Ammon's horn (tissue), 1 donor: ENCODE measurements around the gene PLXNA1.

Experiments used
- DNase-seq: peaks from one replicate; pipeline ENCODE4 v3.0.0-alpha.2; 2016; ENCODE audit warnings: low spot score

PLXNA1 gene

GRCh38 chr3:126982471-126983175, at the start of gene PLXNA1:
PLXNA1 (plus strand) TSS chr3:126983115; CDS start chr3:126988594, 5,479 bp downstream.
- DNase-seq = peak; percentile 48

GRCh38 chr3:126934031-126934531, 48.8 kb upstream of the PLXNA1 start:
- DNase-seq = no peak

DNA sequence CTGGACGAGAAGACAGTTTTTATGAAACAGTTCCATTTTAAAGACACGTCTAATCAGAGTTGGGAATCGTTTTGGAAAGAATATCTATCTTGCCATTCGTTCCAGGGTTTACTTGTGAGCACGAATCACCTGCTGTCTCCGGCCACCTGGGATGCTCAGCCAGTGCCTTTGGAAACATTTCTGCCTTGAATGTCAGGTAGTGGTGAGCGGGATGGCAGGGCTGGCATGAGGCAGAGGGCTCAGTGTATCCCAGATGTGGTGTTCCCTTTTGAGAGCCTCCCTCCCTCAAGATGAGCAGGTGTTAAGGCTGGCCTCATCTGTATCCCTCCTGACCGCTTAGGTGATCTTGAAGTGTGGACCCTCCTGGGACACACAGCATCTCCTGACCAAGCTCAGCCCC, 47.9 kb upstream of the PLXNA1 start:
- no peak for DNase-seq

GRCh38 chr3:126935756-126936509, 47.0 kb upstream of the PLXNA1 start:
- DNase-seq = no peak

DNA sequence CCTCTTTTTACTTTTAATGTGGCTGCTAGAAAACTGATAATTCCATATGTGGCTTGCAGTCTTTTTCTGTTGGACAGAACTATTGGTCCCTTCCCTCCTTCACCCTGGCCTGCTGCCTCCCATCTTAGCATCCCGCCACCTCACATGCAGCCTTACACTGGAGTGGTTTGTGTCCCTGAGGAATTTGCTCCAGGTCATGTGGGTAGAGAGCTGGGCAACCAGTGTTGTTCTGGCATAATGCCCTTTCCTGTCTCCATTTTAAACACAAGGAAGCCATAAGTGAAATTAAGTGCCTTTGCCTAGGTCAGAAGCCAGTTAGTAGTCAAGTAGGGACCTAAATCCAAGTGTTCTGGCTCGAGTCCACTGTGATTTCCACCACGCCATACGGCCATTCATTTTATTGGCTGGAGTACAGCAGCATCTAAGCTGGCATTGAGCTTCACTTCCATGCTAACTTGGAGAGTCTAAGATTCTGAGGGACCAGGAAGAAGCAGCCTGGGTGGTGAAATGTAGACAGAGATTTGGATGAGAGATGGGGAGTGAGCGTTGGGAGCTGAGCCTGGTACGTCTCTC, 46.0 kb upstream of the PLXNA1 start:
- DNase-seq = no peak

DNA sequence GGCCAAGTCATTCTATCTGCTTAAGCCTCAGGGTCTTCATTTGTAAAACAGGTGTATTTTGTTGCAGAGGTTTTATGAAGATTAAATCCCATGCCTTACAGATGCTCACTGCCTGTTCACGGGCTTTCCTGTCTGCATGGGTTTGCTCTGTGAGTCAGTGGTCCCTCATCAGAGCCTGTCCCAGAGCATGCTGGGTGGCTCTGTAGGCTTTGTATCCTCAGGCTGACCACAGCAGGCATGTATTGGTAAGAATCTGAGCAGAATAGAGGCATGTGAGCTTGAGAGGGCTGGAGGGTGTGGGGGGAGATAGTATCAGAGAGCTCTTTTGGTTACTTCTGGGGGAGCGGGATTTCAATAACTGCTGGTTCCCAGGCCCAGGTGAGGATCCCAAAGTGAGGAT, 45.4 kb upstream of the PLXNA1 start:
- DNase-seq = no peak

DNA sequence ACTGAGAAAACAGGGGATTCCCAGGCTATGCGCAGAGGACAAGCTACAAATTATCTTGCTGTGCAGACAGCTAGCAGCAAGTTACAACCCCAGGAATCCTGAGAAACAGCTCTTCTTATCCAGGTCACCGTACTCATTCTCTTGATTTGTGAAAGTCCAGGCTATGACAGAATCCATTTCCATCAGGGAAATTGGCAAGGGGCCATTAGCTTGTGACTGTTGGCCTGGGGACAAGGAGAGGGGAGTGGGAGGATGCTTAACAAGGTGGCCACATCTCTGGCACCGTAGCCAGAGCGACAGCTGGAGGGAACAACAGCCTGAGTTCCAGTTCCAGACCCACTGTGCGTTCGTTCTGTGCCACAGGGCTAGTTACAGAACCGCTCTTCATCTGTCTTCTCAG, 44.9 kb upstream of the PLXNA1 start:
- DNase-seq = peak; percentile 34

- no peak for DNase-seq
These were observed 44.2 kb upstream of the PLXNA1 start for GRCh38 chr3:126938520-126939337.

GRCh38 chr3:126939338-126939718, 43.6 kb upstream of the PLXNA1 start:
- peak; percentile 72 for DNase-seq

DNA sequence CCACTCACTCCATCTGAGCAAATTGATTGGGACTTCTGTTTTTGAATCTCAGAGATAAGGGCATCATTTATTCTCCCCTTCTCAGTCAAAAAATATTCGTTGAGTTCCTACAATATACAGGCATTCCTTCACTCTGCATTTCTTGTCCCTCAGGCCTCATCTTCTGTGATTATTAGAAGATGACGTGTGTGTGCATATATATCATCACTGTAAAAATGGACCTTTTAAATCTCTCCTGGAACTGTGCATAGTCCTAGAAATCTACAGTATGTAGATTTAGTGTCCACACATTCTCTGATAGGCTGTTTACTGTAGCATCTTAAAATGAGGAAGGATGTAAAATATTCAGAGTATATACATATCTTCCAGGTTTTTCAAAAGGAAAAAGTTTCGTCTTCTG, 43.2 kb upstream of the PLXNA1 start:
- no peak for DNase-seq

- no peak for DNase-seq
These were observed 41.1 kb upstream of the PLXNA1 start for GRCh38 chr3:126941721-126942270.

DNA sequence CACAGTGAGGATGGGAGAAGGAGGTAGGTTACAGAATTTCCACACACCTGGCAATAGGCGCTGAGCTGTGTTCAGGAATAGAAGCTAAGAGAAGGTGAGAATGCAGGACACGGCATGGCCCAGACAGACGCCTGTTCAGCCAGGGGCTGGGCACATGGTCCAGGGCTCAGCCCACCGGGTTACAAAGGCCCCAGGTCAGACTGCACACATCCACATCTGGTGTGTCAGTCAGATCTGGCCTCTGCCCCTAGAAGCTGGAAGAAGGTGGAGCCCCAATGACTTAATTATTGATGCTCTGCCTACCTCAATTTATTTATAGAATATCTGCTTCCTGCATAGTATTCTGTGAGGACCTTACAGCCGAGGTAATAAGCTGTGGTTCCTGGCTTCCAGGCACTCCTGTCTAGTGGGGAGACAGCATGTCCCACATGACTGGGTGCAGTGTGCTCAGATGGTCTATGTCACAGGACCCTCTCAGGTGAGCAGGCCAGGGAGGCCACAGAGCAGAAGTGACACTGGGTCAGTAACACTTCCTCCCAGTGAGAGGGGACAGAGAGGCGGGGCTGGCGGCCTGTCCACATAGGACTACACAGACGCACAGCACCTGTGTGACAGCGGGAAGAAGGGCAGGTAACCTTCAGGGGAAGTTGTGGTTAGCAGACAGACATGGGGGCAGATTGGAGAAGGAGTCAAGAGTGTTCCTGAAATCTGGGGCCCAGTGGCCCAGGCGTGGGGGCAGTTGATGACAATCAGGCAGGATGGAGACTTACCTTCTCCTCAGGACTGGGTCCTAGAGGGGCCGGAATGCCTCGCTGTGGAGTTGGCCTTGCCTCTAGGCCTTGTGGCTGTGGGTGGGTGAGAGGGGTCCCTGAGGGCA, 38.6 kb upstream of the PLXNA1 start:
- no peak for DNase-seq

DNA sequence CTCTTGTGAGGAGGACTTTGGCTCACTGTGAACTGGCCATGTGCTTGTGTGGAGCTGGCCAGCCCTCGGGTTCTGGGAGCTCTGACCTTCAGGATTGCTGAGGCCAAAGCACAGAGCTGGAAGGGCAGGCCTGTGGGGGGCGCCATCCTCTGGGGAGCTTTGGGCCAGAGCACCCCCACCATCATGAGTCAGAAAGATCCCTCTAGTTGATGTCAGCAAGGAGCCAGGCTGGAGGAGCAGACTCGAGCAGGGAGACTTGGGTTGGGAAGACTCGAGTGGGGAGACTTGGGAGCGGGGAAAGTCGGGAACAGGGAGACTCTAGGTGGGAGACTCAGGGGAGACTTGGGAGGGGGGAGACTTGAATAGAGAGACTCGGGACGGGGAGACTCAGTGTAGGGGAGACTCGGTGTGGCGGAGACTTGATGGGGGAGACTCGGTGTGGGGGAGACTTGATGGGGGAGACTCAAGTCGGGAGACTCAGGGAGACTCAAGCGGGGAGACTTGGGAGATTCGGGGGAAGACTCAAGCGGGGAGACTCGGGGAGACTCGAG, 37.7 kb upstream of the PLXNA1 start:
- DNase-seq = no peak

- no peak for DNase-seq
These were observed 37.0 kb upstream of the PLXNA1 start for GRCh38 chr3:126945891-126946290.

DNA sequence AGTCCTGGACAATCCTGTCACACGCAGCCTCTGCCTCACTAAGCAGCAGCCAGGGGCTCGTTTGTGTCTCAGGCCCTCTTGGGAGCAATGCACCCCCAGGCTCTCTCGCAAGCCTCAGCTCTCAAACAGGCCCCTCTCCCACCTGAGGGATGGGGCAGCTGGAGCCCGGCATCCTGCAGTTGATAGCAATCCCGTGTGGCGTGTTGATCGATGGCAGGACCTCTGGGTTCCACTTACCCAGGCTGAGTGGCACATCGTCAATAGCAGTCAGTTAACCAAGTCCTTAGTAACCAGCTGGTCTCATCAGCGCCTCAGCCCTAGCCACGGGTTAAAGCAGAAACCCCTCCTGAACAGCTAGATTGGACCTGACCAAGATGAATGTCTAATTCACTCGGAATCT, 36.5 kb upstream of the PLXNA1 start:
- no peak for DNase-seq

GRCh38 chr3:126947429-126947828, 35.5 kb upstream of the PLXNA1 start:
- DNase-seq = peak; percentile 64

DNA sequence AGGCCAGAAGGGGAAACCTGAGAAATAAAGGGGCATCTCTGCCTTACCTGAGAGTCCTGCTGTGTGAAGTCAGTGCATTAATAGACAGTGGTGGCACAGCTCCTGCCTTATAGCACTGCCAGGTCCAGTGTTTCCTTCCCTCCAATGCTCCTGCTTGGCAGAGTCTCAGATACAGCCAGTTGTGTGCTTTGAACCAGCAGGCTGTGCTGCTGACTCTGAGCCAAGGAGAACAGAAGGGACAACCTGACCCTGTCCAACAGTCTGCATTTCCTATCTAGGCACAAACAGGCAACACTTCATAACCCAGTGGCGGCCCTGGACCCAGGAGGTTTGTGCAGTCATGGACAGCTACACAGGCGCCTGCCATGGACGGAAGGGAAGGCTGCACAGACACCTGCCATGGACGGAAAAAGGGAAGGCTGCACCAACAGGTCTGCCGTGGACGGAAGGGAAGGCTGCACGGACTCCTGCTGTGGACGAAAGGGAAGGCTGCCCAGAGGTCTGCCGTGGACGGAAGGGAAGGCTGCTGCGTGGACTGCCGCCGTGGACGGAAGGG, 33.9 kb upstream of the PLXNA1 start:
- DNase-seq = no peak

- no peak for DNase-seq
These were observed 31.4 kb upstream of the PLXNA1 start for GRCh38 chr3:126951561-126951960.

DNA sequence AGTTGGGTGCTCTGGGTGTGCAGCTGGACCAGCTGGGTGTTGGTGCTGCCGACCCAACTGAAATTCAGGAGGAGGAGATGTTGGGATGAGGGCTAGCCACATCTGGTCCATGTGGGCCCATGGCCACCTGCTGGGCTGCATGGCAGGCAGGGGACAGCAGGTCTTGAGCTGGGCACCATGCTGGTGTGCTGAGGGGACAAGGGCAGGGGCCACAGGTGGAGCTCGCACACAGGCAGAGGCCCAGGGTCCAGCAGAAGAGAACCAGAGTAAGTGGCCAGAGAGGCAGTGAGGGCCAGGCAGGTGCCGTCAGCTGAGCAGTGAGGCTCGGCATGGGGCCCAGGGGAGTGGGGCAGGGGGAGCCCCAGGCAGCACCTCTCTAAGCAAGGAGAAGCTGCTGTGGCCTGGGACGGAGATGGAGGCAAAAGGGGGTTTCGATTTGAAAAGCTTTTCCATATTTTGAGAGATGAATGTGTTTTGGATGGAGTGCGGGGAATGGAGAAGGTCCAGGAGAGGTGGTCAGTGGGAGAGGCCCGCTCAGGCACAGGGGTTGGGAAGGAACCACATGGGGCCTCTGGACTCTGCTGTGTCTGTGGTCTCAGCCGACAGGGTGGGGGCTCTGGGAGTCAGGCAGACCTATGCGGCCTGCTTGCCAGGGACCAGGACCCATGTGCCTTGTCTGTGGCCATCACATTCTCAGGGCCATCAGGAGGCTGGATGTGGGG, 30.5 kb upstream of the PLXNA1 start:
- DNase-seq = no peak
